ENCODE measurements around the gene ULK1.

The ULK1 gene

GRCh38 chr12:131894313-131894860 lies at the start of gene ULK1:
Gene ULK1 (plus strand): TSS chr12:131894622. CDS start chr12:131895002, 380 bp downstream.
- peak; percentile 96 for DNase-seq

GRCh38 chr12:131844656-131845055 lies 49.8 kb upstream of the ULK1 start:
- DNase-seq: no peak

- no peak for DNase-seq
Measured at GRCh38 chr12:131845121-131845520, 49.3 kb upstream of the ULK1 start.

GRCh38 chr12:131847456-131847855 lies 47.0 kb upstream of the ULK1 start:
- no peak for DNase-seq

- no peak for DNase-seq
Measured at GRCh38 chr12:131848753-131849152, 45.7 kb upstream of the ULK1 start.

GRCh38 chr12:131849700-131850553 lies 44.5 kb upstream of the ULK1 start:
- DNase-seq: no peak

- DNase-seq: no peak
Measured at GRCh38 chr12:131850856-131851559, 43.4 kb upstream of the ULK1 start.

- no peak for DNase-seq
Measured at GRCh38 chr12:131851741-131852550, 42.5 kb upstream of the ULK1 start.

- DNase-seq: no peak
Measured at GRCh38 chr12:131852551-131853299, 41.7 kb upstream of the ULK1 start.

GRCh38 chr12:131853832-131854797 lies 40.3 kb upstream of the ULK1 start:
- no peak for DNase-seq

GRCh38 chr12:131854861-131855476 lies 39.5 kb upstream of the ULK1 start:
- DNase-seq: no peak

GRCh38 chr12:131855521-131856142 lies 38.8 kb upstream of the ULK1 start:
- DNase-seq: no peak

- no peak for DNase-seq
Measured at GRCh38 chr12:131856366-131857097, 37.9 kb upstream of the ULK1 start.

- DNase-seq: no peak
Measured at GRCh38 chr12:131857908-131858850, 36.2 kb upstream of the ULK1 start.

- no peak for DNase-seq
Measured at GRCh38 chr12:131860472-131861260, 33.8 kb upstream of the ULK1 start.

- DNase-seq: no peak
Measured at GRCh38 chr12:131861261-131862083, 33.0 kb upstream of the ULK1 start.

Data from CD4-positive, alpha-beta T cell treated with Interleukin-17A for 4 hours (primary cell).